SKM-1 (cell line): Measurements from ENCODE around the gene BRD7.

Experiments used
- DNase-seq: peaks from one replicate; lab custom pipeline; 2025; ENCODE audit not compliant: unreplicated experiment; lab: John Stamatoyannopoulos, UW

The BRD7 gene

DNA sequence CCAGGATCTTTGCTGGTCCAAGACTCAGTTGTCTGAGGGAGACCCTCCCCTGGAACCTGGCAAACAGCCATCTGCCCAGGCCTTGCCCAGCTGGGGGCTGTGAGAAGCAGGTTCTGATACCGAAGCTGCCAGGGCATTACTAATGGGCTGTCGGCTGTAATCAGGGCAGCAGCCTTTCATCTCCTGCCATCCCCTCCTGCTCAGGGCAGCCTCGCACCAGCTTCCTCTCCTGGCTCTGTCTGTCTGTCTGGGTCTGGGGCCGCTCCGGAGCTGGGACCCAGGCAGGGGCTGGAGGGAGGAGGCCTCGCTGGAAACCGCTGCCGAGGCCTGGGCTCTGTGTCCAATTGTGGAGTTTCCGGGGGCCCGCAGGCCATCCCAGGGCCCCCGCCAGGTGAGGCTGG lies 21.6 kb upstream of the BRD7 start:
- DNase-seq, result no peak

GRCh38 chr16:50389900-50390299 lies 21.1 kb upstream of the BRD7 start:
- DNase-seq, result no peak

GRCh38 chr16:50388496-50388895 lies 19.7 kb upstream of the BRD7 start:
- no peak for DNase-seq

- DNase-seq, result no peak
These were observed 18.0 kb upstream of the BRD7 start for GRCh38 chr16:50386774-50387173.

GRCh38 chr16:50386139-50386538 lies 17.4 kb upstream of the BRD7 start:
- no peak for DNase-seq

DNA sequence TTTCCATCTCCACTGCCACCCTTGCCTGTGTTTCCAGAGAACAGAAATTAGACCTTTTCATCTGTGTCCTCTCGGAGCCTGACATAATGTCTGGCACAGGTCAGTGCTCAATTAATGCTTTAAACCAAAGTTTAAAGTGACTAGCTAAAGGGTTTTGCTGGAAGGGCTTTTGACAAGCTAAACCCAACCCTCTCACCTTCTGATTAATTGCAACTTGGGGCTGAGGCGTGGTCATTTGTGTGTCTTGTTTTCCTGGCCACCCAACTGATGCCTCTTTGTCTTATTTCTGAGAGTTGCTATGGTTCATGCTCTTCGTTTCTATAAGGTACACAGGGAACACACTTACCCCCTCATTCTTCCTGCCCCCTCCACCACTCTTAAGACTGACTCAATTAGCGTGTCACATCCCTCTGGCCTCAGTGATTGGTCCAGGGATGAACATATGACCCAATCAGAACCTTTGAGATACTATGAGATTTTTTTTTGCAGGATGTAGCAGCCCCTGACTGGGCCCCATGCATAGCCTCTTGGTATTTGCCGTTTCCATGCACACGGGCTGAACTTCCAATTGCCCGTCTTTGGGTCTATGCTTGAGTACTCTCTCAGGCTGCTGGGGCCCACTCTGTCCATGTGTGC lies 15.8 kb upstream of the BRD7 start:
- DNase-seq, result no peak

DNA sequence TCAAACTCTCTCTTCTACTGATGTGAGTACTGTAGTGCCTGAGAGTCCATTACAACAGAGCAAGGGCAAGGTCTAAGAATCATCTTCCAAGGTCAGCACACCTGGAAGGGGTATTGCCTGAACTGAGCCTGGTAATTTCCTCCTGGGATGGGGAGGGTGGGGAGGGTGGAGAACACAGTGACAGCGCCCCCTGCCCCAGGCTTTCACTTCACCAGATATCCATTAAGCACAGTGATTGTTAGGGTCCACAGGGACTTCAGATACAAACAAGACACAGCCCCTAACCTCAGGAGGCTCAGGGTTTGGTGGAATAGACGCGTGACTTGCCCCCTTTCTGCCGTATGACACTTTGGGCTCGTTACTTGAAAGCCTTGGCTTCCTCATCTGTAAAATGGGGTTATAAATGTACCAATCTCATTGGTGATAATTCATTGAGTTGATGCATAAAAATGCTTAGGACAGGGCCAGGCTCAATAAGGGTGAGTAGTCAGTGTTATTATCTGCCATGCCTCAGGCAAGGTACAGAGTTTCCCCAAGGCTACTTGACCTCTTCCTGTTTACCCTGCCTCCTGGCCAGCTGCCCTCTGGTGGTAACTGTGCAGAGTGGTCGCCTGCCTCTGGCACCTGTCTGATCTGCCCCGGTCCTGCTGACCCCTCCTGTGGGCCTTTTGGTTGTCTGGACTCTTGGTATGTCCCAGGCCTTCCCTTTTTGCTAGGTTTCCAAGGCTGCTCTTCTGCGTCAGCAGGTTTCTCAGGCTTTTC lies 13.1 kb upstream of the BRD7 start:
- peak; percentile 6 for DNase-seq

DNA sequence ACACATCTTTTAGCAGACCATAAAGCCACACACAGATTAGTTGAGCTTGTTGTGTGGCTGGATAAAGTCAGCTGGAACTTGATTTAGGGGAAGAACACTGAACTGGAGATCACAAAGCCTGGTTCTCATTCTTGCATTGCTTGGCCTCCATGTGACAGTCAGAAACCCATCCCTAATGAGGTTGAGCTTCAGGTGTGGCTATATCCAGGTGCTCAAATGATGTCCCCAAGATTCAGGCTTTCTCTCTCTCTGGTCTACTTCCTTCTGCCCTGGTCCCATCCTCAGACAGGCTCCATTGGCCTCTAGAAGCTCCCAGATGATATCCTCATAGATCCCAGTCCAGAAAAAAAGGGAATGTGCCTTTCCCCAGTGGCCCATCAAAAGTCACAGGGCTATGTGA lies 9.6 kb upstream of the BRD7 start:
- no peak for DNase-seq

DNA sequence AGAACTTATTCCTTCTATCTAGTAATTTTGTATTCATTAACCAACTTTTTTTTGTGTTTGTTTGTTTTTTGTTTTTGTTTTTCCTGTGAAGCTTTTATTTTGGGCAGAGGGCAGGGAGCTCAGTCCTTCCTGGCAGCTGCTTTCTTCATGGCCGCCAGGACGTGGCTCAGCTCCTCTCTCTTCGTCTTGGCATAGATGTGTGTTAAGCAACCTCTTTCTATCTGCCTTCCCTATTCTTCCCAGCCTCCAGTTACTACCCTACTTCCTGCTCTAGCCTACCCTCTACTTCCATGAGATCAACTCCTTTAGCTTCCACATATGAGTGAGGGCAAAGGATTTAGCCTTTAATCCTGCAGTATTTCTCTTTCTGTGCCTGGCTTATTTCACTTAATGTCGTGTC lies 8.2 kb upstream of the BRD7 start:
- DNase-seq, result no peak

DNA sequence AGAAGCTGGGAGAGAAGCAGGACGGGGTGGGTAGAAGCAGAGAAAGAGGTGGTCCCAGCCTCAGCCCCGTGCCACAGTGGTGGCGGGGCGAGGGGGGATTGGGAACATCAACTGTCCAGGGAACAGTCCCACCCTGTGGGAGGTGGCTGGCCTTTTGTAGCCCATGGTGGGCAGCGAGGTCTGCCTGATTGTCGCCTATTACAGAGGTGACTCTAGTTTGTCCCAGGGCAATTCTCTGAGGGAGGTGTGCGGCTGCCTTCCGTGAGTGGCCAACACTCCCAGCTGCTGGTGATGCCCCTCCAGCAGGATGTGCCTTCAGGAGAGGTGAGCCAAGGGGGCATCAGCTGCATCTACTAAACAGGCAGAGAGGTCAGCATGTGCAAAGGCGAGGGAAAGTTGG lies 5.0 kb upstream of the BRD7 start:
- no peak for DNase-seq

- no peak for DNase-seq
These were observed 4.5 kb upstream of the BRD7 start for GRCh38 chr16:50373345-50373701.

GRCh38 chr16:50372611-50373344 lies 4.0 kb upstream of the BRD7 start:
- no peak for DNase-seq

GRCh38 chr16:50371936-50372595 lies 3.3 kb upstream of the BRD7 start:
- DNase-seq, result no peak

DNA sequence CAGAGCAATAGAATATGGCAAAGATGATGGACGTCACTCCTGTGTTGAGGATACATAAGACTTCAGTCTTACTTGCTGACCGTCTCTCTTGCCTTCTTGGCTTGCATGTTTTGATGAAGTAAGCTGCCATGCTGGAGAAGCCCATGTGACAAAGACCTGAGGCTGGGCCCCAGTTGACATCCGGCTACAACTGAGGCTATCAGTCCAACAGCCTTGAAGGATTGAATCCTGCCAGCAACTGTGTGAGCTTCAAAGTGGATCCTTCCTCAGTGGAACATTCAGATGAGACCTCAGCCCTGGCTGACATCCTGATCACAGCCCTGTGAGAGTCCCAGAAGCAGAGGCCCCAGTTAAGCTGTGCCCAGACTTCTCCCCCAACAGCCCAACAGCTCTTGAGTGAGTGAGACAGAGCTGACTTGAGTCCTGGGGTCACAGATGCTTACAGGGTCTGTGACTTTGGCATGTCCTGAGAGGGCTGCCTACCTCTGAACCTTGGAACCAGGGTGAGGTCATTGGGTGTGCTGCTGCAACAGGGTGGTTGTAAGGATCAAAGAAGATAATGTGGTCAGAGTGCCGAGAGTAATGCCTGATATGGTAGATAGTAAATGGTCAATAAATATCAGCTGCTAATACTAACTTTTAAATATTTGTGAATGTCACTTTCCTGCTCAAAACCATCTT lies 2.4 kb upstream of the BRD7 start:
- DNase-seq, result no peak

GRCh38 chr16:50369133-50369804 lies 481 bp upstream of the BRD7 start:
- DNase-seq, result no peak

DNA sequence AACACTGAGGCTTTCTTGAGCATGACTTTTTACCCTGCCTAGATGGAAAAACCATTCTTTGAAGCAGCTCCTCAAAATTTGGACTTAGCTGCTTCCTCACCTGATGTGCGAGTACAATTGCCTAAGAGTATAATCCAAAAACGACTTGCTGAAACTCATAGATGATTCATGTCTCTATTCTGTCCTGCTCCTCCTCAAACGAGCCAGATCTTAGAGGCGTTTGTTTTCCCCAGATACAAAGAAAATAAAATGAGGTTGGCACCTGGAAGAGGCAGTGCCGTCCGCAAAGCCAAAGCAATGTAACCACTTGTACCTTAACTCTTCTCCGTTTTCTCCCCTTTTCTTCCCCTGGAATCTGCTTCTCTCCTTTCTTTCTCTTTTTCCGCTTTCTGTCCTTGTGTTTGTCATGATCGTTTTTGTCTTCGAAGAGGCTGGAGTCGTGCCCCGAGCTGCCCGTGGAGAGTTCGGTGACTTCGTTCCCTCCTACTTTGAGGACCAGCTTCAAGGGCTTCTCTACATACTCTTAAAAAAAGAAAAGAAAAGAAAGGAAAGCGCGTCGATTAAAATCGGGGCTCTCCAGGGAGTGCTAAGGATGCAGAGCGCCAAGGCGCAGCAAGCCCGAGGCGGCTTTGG lies 895 bp downstream of the BRD7 start:
- no peak for DNase-seq

- DNase-seq, result no peak
These were observed 2.8 kb downstream of the BRD7 start for GRCh38 chr16:50365791-50366575.

- DNase-seq, result no peak
These were observed 5.1 kb downstream of the BRD7 start for GRCh38 chr16:50363656-50364055.

DNA sequence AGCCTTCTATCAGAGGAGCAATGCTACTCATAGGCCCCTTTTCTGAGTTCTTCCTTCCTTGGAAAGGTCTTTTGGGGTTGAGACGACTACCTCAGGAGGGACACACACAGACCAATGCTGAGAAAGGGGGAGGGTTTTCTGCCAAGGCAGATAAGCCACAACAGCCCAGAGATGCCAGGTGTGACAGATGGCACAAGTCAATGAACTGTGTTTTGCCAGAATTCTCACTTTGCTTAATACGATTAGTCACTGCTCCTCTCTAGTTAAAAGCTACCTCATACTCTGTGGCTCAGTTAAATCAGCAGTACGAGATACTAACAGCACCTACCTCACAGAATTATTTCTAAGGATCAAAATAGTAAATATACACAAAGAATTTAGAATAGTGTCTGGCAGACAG lies 8.0 kb downstream of the BRD7 start:
- no peak for DNase-seq
